ENCODE data around the gene KIF6.

The KIF6 gene

GRCh38 chr6:39445667-39446066 is 279.5 kb downstream of the KIF6 start:
- Histone ChIP-seq H3K36me3 (ENCODE audit: insufficient read depth, low read length) (no peaks in the 10 kb centered on the region), H3K4me3 (ENCODE audit: low read depth, low read length, poor library complexity, severe bottlenecking) (no peak overlapping the region), H3K27me3 (ENCODE audit: insufficient read depth, low read length) (0 out of 2 replicates have a peak, but pooled peaks cover 4% of the 10 kb centered on the region), H3K4me1 (ENCODE audit: insufficient read depth, low read length, severe bottlenecking) (no peaks in the 10 kb centered on the region), H3F3A (ENCODE audit: insufficient read depth, low read length) (no peaks in the 10 kb centered on the region), H2AFZ (ENCODE audit: low read length) (no peak overlapping the region), H3K9ac (ENCODE audit: low read length) (no peak overlapping the region), H3K4me2 (ENCODE audit: low read length) (no peak overlapping the region), H3K9me2 (ENCODE audit: low read depth, low read length) (no peaks in the 10 kb centered on the region), H3K79me2 (ENCODE audit: insufficient read depth, low read length) (no peaks in the 10 kb centered on the region), H3K9me3 (ENCODE audit: low read length) (no peaks in the 10 kb centered on the region), H3K27ac (ENCODE audit: low read depth, low read length, poor library complexity, severe bottlenecking) (no peak overlapping the region), H4K20me1 (ENCODE audit: insufficient read depth, low read length) (no peaks in the 10 kb centered on the region)
- TF ChIP-seq EZH2 (IDR thresholded peaks at IDR 0.05; ENCODE audit: borderline replicate concordance, low read length), result no peak

DNA sequence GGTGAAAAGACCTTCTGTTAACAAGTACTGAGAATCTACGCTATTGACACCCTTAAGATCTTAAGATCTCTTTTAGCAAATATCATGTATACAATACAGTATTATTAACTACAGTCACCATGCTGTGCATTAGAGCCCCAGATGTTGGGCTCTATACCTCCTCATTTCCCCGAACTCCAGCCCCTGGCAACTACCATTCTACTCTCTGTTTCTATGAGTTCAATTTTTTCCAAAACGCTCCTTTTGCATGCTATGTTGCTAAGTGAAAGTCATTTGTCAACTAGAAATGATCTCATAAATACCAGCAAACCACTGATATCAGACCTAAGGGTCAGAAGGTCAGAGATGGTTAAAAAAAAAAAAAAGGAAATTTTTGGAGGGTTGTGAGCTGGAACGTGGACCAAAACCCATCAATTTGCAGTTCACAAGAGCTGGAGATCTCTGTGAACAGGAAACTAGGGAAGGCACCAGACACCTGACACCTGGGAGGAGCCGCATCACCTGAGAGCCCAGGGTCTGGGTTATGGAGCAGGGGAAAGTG is 280.7 kb downstream of the KIF6 start:
- H3K9me3 ChIP-seq (ENCODE audit: low read length), result no peaks in the 10 kb centered on the region
- no peak overlapping the region for H3K4me3 ChIP-seq (ENCODE audit: low read depth, low read length, poor library complexity, severe bottlenecking)
- H3K9me2 ChIP-seq (ENCODE audit: low read depth, low read length), result no peaks in the 10 kb centered on the region
- H3K27ac ChIP-seq (ENCODE audit: low read depth, low read length, poor library complexity, severe bottlenecking), result no peak overlapping the region
- H3K4me1 ChIP-seq (ENCODE audit: insufficient read depth, low read length, severe bottlenecking), result no peaks in the 10 kb centered on the region
- H3K79me2 ChIP-seq (ENCODE audit: insufficient read depth, low read length), result no peaks in the 10 kb centered on the region
- H3K27me3 ChIP-seq (ENCODE audit: insufficient read depth, low read length), result 0 out of 2 replicates have a peak, but pooled peaks cover 4% of the 10 kb centered on the region
- no peaks in the 10 kb centered on the region for H4K20me1 ChIP-seq (ENCODE audit: insufficient read depth, low read length)
- H3F3A ChIP-seq (ENCODE audit: insufficient read depth, low read length), result no peaks in the 10 kb centered on the region
- H3K36me3 ChIP-seq (ENCODE audit: insufficient read depth, low read length), result no peaks in the 10 kb centered on the region
- H3K4me2 ChIP-seq (ENCODE audit: low read length), result no peak overlapping the region
- H3K9ac ChIP-seq (ENCODE audit: low read length), result no peak overlapping the region
- no peak overlapping the region for H2AFZ ChIP-seq (ENCODE audit: low read length)
- TF ChIP-seq EZH2 (IDR thresholded peaks at IDR 0.05; ENCODE audit: borderline replicate concordance, low read length), result no peak
- TF ChIP-seq, protein P1, sequence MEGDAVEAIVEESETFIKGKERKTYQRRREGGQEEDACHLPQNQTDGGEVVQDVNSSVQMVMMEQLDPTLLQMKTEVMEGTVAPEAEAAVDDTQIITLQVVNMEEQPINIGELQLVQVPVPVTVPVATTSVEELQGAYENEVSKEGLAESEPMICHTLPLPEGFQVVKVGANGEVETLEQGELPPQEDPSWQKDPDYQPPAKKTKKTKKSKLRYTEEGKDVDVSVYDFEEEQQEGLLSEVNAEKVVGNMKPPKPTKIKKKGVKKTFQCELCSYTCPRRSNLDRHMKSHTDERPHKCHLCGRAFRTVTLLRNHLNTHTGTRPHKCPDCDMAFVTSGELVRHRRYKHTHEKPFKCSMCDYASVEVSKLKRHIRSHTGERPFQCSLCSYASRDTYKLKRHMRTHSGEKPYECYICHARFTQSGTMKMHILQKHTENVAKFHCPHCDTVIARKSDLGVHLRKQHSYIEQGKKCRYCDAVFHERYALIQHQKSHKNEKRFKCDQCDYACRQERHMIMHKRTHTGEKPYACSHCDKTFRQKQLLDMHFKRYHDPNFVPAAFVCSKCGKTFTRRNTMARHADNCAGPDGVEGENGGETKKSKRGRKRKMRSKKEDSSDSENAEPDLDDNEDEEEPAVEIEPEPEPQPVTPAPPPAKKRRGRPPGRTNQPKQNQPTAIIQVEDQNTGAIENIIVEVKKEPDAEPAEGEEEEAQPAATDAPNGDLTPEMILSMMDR (IDR thresholded peaks at IDR 0.05; ENCODE audit: low read length), result no peak

DNA sequence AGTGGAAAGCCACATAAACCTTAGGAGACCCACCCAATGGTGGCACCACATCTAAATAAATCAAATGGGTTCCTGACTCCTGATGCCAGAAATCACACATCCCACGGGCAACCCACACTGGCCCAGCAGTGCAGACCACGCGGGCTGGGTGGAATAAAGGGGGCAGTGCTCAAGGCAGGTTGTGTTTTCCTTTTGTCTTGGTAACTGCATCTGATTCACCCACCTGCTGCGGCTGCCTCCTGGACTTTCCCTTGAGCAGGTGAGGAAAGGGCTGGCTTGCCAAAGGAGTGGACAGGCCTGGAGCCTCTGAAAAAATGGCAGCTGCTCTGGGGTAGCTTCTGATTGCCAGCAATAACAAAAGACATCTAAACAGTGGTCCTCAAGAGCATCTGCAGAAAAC is 283.2 kb downstream of the KIF6 start:
- H3K9ac ChIP-seq (ENCODE audit: low read length), result no peak overlapping the region
- H3K36me3 ChIP-seq (ENCODE audit: insufficient read depth, low read length), result no peaks in the 10 kb centered on the region
- H4K20me1 ChIP-seq (ENCODE audit: insufficient read depth, low read length), result no peaks in the 10 kb centered on the region
- no peaks in the 10 kb centered on the region for H3K9me2 ChIP-seq (ENCODE audit: low read depth, low read length)
- H3K79me2 ChIP-seq (ENCODE audit: insufficient read depth, low read length), result no peaks in the 10 kb centered on the region
- no peak overlapping the region for H3K27ac ChIP-seq (ENCODE audit: low read depth, low read length, poor library complexity, severe bottlenecking)
- H3K9me3 ChIP-seq (ENCODE audit: low read length), result no peaks in the 10 kb centered on the region
- TF ChIP-seq EZH2 (IDR thresholded peaks at IDR 0.05; ENCODE audit: borderline replicate concordance, low read length), result no peak
- TF ChIP-seq, protein P1 (IDR thresholded peaks at IDR 0.05; ENCODE audit: low read length), result no peak
- 0 out of 2 replicates have a peak, but pooled peaks cover 1% of the 10 kb centered on the region for H3K27me3 ChIP-seq (ENCODE audit: insufficient read depth, low read length)
- H3K4me3 ChIP-seq (ENCODE audit: low read depth, low read length, poor library complexity, severe bottlenecking), result no peak overlapping the region
- H3F3A ChIP-seq (ENCODE audit: insufficient read depth, low read length), result no peaks in the 10 kb centered on the region
- H3K4me1 ChIP-seq (ENCODE audit: insufficient read depth, low read length, severe bottlenecking), result no peaks in the 10 kb centered on the region
- no peak overlapping the region for H3K4me2 ChIP-seq (ENCODE audit: low read length)
- no peak overlapping the region for H2AFZ ChIP-seq (ENCODE audit: low read length)

- Histone ChIP-seq H3K36me3 (ENCODE audit: insufficient read depth, low read length) (no peaks in the 10 kb centered on the region; the same call in 1 of the 2 replicates), H3K9ac (ENCODE audit: low read length) (no peak overlapping the region), H3K9me2 (ENCODE audit: low read depth, low read length) (no peaks in the 10 kb centered on the region), H3K9me3 (ENCODE audit: low read length) (no peaks in the 10 kb centered on the region), H3K27ac (ENCODE audit: low read depth, low read length, poor library complexity, severe bottlenecking) (no peak overlapping the region), H3K4me1 (ENCODE audit: insufficient read depth, low read length, severe bottlenecking) (no peaks in the 10 kb centered on the region), H3K4me2 (ENCODE audit: low read length) (no peak overlapping the region), H2AFZ (ENCODE audit: low read length) (no peak overlapping the region), H3K27me3 (ENCODE audit: insufficient read depth, low read length) (no peaks in the 10 kb centered on the region), H3K79me2 (ENCODE audit: insufficient read depth, low read length) (no peaks in the 10 kb centered on the region), H3F3A (ENCODE audit: insufficient read depth, low read length) (no peaks in the 10 kb centered on the region), H3K4me3 (ENCODE audit: low read depth, low read length, poor library complexity, severe bottlenecking) (no peak overlapping the region), H4K20me1 (ENCODE audit: insufficient read depth, low read length) (no peaks in the 10 kb centered on the region)
- TF ChIP-seq, protein P1 (IDR thresholded peaks at IDR 0.05; ENCODE audit: low read length), result no peak
- TF ChIP-seq EZH2 (IDR thresholded peaks at IDR 0.05; ENCODE audit: borderline replicate concordance, low read length), result no peak
These were observed 283.9 kb downstream of the KIF6 start for GRCh38 chr6:39441301-39441700.

Data from OCI-LY1 (cell line).